CD4-positive, alpha-beta T cell (primary cell): Measurements from ENCODE around the gene MYL12B. TPM values are rescaled to one million over a fixed set of nuclear protein-coding genes. Genes with fewer than 3 reads are reported as not detected.

Experiments used
- ATAC-seq: fragments of 200-7000 bp; cut with Tn5 transposase; one replicate; pipeline ENCODE4 v1.10.0; 2022; ENCODE audit warnings: mild to moderate bottlenecking; ENCODE audit not compliant: poor library complexity
- CTCF ChIA-PET: fragments of 350-600 bp; sonication (Branson Sonifier 250); formaldehyde crosslinking; loops from one replicate; lab custom pipeline; 2021; ENCODE audit warnings: antibody characterized with exemption, inconsistent platforms; lab: Charles Lee
- POLR2A ChIA-PET: fragments of 350-600 bp; sonication (Branson Sonifier 250); formaldehyde crosslinking; loops from one replicate; lab custom pipeline; 2021; ENCODE audit warnings: antibody characterized with exemption, inconsistent platforms; lab: Charles Lee
- DNase-seq, 14 experiments: peaks; one replicate each; pipeline ENCODE4 v3.0.0-alpha.2; 2013 to 2020; ENCODE audit warnings: mixed read lengths in 2 of 14
- H3K27ac ChIP-seq, 2 donors: one replicate each; pipeline versions ENCODE4 v1.5.1 to v1.7.0; 2013; ENCODE audit warnings: low read length in 2 of 2, low read depth in 1 of 2, mild to moderate bottlenecking in 1 of 2
- H3K27me3 ChIP-seq, 2 experiments: 1 replicate in 1 of 2; 2 replicates in 1 of 2; pipeline versions ENCODE4 v1.6.1 to v1.7.0; 2013; ENCODE audit warnings: low read length in 2 of 2, control low read depth in 1 of 2, mild to moderate bottlenecking in 1 of 2, moderate library complexity in 1 of 2; ENCODE audit not compliant: insufficient read depth in 2 of 2, control insufficient read depth in 1 of 2
- H3K36me3 ChIP-seq: one replicate; pipeline ENCODE4 v1.6.1; 2013; ENCODE audit warnings: low read length, control low read depth; ENCODE audit not compliant: insufficient read depth
- H3K4me1 ChIP-seq: one replicate; pipeline ENCODE4 v1.6.1; 2013; ENCODE audit warnings: low read length, control low read depth; ENCODE audit not compliant: insufficient read depth
- H3K4me3 ChIP-seq: one replicate; pipeline ENCODE4 v1.5.1; 2013; ENCODE audit warnings: mild to moderate bottlenecking, low read length, moderate library complexity
- H3K9me3 ChIP-seq, 2 experiments: 1 replicate in 1 of 2; 2 replicates in 1 of 2; pipeline versions ENCODE4 v1.6.1 to v1.7.0; 2013; ENCODE audit warnings: low read length in 2 of 2, mild to moderate bottlenecking in 2 of 2, control low read depth in 1 of 2, moderate library complexity in 1 of 2; ENCODE audit not compliant: control insufficient read depth in 1 of 2, insufficient read depth in 1 of 2
- H3K27ac Mint-ChIP-seq: one replicate; pipeline ENCODE4 v1.8.0; 2020; ENCODE audit warnings: mixed read lengths
- H3K27me3 Mint-ChIP-seq: one replicate; pipeline ENCODE4 v1.8.0; 2021; ENCODE audit warnings: mixed read lengths
- H3K36me3 Mint-ChIP-seq: one replicate; pipeline ENCODE4 v1.8.0; 2021; ENCODE audit warnings: low read depth, mixed read lengths
- H3K4me1 Mint-ChIP-seq: one replicate; pipeline ENCODE4 v1.8.0; 2021; ENCODE audit warnings: low read depth, mixed read lengths
- H3K4me3 Mint-ChIP-seq: one replicate; pipeline ENCODE4 v1.8.0; 2020; ENCODE audit warnings: mild to moderate bottlenecking, mixed read lengths
- H3K9me3 Mint-ChIP-seq: one replicate; pipeline ENCODE4 v1.8.0; 2020; ENCODE audit warnings: mixed read lengths
- CTCF ChIP-seq: fragments of 200-600 bp; IDR thresholded peaks from one replicate; pipeline ENCODE4 v1.8.0; 2022; ENCODE audit warnings: antibody characterized with exemption, mild to moderate bottlenecking
- intact Hi-C, 2 experiments: fragments of 100-400 bp; cut with DNase I in 1 of 2; cut with micrococcal nuclease in 1 of 2; formaldehyde crosslinking; loops; one replicate each; pipeline versions ENCODE4 v1.15.1 to v1.9.0; 2023 to 2025; cut with DNase I, micrococcal nuclease
- total RNA-seq, 174 experiments: library from RNA in 2 of 174; stranded (reverse) in 2 of 174; gene quantifications; one replicate each; pipeline ENCODE4 v1.2.3 and lab custom pipeline; 2021 to 2026

Gene MYL12B
- total RNA-seq, 2 experiments from 2014 or later, result 128 to 133 TPM

GRCh38 chr18:3257627-3258120 is 4.3 kb upstream of the MYL12B start:
- ChIA-PET CTCF (no interaction called here), POLR2A (interaction anchor here (1.8 to 2.3 kb wide), 2 partner anchors 10 to 336 kb away, joined by 6 to 12 read pairs; partner anchors contain the start of gene MYL12A)
- Mint-ChIP-seq H3K27ac (peak overlapping the region; percentile 100), H3K36me3 (peaks cover 84% of the 10 kb centered on the region), H3K27me3 (no peaks in the 10 kb centered on the region), H3K4me1 (peaks cover 84% of the 10 kb centered on the region), H3K4me3 (peak overlapping the region; percentile 40), H3K9me3 (no peaks in the 10 kb centered on the region)
- DNase-seq (no peak), ATAC-seq (no peak)
- H3K36me3 ChIP-seq, result peaks cover 60% of the 10 kb centered on the region
- H3K27ac ChIP-seq, result no peak overlapping the region
- peaks cover 38% of the 10 kb centered on the region for H3K4me1 ChIP-seq
- no peaks in the 10 kb centered on the region for H3K27me3 ChIP-seq
- no peak for TF ChIP-seq CTCF
- no peaks in the 10 kb centered on the region for H3K9me3 ChIP-seq
- no peak overlapping the region for H3K4me3 ChIP-seq
- intact Hi-C loops, result loop anchor here in 1 of 2 experiments (10.0 kb wide), 1 partner anchor 603 kb away; the partner anchor contains the start of gene SMCHD1

DNA sequence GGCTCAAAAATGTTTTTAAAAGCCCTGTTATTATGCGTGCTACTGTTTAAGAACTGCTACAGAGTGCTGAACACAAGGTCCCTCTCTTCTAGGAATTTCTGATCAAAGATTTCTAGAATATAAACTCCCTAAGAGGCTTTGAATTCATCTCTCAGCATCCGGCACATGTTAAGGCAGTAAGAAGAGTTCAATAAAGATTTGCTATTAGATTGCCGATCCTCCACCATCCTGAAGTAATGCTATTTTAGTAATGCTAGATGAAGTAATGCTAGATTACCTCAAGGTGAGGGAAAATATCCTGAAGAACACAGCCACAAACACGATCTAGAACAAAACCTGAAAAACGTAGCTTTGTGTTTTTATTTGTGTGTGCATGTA is 949 bp upstream of the MYL12B start:
- no peaks in the 10 kb centered on the region for H3K27me3 Mint-ChIP-seq
- Histone ChIP-seq H3K4me3 (peak overlapping the region; percentile 68), H3K4me1 (peaks cover 37% of the 10 kb centered on the region), H3K9me3 (no peaks in the 10 kb centered on the region), H3K27me3 (no peaks in the 10 kb centered on the region), H3K36me3 (peaks cover 28% of the 10 kb centered on the region), H3K27ac (peak overlapping the region; percentile 95 to 98)
- no peaks in the 10 kb centered on the region for H3K9me3 Mint-ChIP-seq
- H3K4me3 Mint-ChIP-seq, result peak overlapping the region; percentile 100
- peak overlapping the region; percentile 100 for H3K27ac Mint-ChIP-seq
- peak in 1 of 14 experiments; percentile 43 for DNase-seq
- intact Hi-C loops, result loop anchor here (1.0 to 5.0 kb wide), 4 partner anchors 14 to 341 kb away; partner anchors contain the start of genes MYL12A (in 1 of the 2) and TGIF1 (in 1 of the 2)
- ChIA-PET CTCF (interaction anchor here (1.0 to 2.0 kb wide), 6 partner anchors 9 to 405 kb away, joined by 3 to 7 read pairs (median 6); partner anchors contain the start of gene MYL12A), POLR2A (interaction anchor here (0.5 to 3.6 kb wide), 21 partner anchors 12 to 1976 kb away, joined by 3 to 286 read pairs (median 6); partner anchors contain the start of genes MYL12A and SMCHD1)
- H3K4me1 Mint-ChIP-seq, result peaks cover 84% of the 10 kb centered on the region
- peak; percentile 8 for ATAC-seq
- H3K36me3 Mint-ChIP-seq, result peaks cover 60% of the 10 kb centered on the region
- TF ChIP-seq CTCF, result no peak

DNA sequence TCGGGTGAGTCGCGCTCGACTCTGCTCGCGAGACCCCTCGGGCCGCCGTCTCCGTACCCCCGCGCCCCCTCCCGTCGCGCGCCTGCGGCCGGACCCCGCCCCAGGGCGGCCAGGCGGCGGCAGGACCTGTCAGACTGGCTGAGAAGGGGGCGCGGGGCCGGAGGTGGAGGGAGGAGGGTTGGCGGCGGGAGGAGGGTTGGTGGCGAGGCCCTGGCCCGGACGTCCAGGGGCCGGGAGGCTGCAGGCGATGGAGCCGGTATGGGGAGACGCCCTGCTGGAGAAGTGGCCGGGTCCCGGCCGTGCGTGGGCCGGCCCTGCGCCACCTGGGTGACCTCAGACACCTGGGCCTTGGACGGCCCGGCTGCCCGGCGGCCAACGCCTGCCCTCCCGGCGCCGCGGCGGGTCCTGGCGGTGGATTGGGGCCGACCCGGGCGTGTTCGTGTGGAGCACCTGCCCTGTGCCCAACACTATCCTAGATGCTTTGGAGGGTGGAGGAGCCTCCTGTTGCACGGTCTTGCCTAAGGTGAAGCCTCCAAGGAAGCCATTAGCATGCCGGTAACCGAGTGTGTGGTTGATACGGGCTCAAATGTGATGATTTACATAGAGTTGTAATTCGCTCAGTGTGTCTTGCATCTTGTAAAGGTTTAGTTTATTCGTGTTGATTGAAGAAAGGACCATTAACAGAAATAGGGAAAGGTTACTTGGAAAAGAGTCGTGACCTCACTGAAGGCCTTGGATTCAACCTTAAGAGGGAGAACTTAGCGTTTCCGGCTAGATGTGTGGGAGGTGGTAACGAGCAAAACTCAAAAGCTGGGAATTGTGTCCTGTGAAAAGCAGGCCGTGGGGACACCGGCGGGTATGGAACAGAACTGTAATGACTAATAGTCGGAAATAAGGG is 550 bp downstream of the MYL12B start:
- intact Hi-C loops, result loop anchor here (1.0 to 5.0 kb wide), 4 partner anchors 15 to 340 kb away; partner anchors contain the start of genes MYL12A (in 1 of the 2) and TGIF1 (in 1 of the 2)
- peaks cover 13% of the 10 kb centered on the region for H3K36me3 ChIP-seq
- peak overlapping the region; percentile 68 for H3K4me3 ChIP-seq
- CTCF ChIA-PET, result interaction anchor here (1.0 to 2.0 kb wide), 8 partner anchors 10 to 404 kb away, joined by 3 to 7 read pairs (median 4); partner anchors contain the start of gene MYL12A
- ATAC-seq, result peak; percentile 45
- peak overlapping the region; percentile 66 to 98 for H3K27ac ChIP-seq
- Mint-ChIP-seq H3K9me3 (no peaks in the 10 kb centered on the region), H3K36me3 (peaks cover 45% of the 10 kb centered on the region), H3K4me1 (peaks cover 88% of the 10 kb centered on the region), H3K27ac (peak overlapping the region; percentile 100), H3K4me3 (peak overlapping the region; percentile 100), H3K27me3 (no peaks in the 10 kb centered on the region)
- H3K27me3 ChIP-seq, result no peaks in the 10 kb centered on the region
- no peaks in the 10 kb centered on the region for H3K9me3 ChIP-seq
- POLR2A ChIA-PET, result interaction anchor here (0.6 to 5.1 kb wide), 23 partner anchors 8 to 626 kb away, joined by 3 to 286 read pairs (median 6); partner anchors contain the start of genes MYL12A and TGIF1
- peak in 12 of 14 experiments; percentile 11 to 71 (median 32) for DNase-seq
- H3K4me1 ChIP-seq, result peaks cover 46% of the 10 kb centered on the region
- TF ChIP-seq CTCF, result no peak
